Endothelial cell of umbilical vein (primary cell): Measurements from ENCODE around the gene HHIP. TPM values are rescaled to one million over a fixed set of nuclear protein-coding genes. Genes with fewer than 3 reads are reported as not detected.
A peak's percentile ranks its signal among the peaks of the same experiment; 100 is the strongest.

Source experiments
- BruUV-seq: library from RNA; stranded (reverse); fragments of 400-500 nt; replicated peaks from 2 replicates; lab custom pipeline; 2021; lab: Mats Ljungman, UMichigan
- CTCF ChIA-PET: fragments of 300-600, 350-600 bp; sonication (Branson Sonifier 250); formaldehyde crosslinking; loops from one replicate; lab custom pipeline; 2021; ENCODE audit warnings: antibody characterized with exemption, inconsistent platforms; lab: Charles Lee
- POLR2A ChIA-PET: fragments of 300-600, 350-600 bp; sonication (Branson Sonifier 250); formaldehyde crosslinking; loops from one replicate; lab custom pipeline; 2021; ENCODE audit warnings: antibody characterized with exemption, inconsistent platforms; lab: Charles Lee
- DNase-seq: peaks from one replicate; pipeline ENCODE4 v3.0.0-alpha.2; 2011; ENCODE audit warnings: low read depth, low spot score
- FAIRE-seq: peaks from 2 replicates; lab custom pipeline; 2011; peaks lifted over from hg19 to GRCh38; lab: Jason Lieb, UNC
- H2AFZ ChIP-seq: 2 replicates; pipeline ENCODE4 v1.6.0; 2012; ENCODE audit warnings: low read depth, low read length, control low read depth, inconsistent platforms
- H3K27ac ChIP-seq: 2 replicates; pipeline ENCODE4 v1.5.1; 2011; ENCODE audit warnings: low read depth, mild to moderate bottlenecking, control low read depth, low read length, moderate library complexity; ENCODE audit not compliant: insufficient read depth
- H3K27me3 ChIP-seq, 2 experiments: 2 replicates each; pipeline versions ENCODE4 v1.6.0 to v1.6.1; 2011; ENCODE audit warnings: low read length in 2 of 2, mixed read lengths in 1 of 2; ENCODE audit not compliant: control insufficient read depth in 2 of 2, insufficient read depth in 2 of 2
- H3K36me3 ChIP-seq, 2 experiments: 2 replicates in 1 of 2; 3 replicates in 1 of 2; pipeline ENCODE4 v1.5.1; 2011; ENCODE audit warnings: low read length in 2 of 2, mild to moderate bottlenecking in 1 of 2, moderate library complexity in 1 of 2; ENCODE audit not compliant: control insufficient read depth in 2 of 2, insufficient read depth in 2 of 2; ENCODE audit errors: extremely low read depth in 1 of 2
- H3K4me1 ChIP-seq: 3 replicates; pipeline ENCODE4 v1.5.1; 2011; ENCODE audit warnings: mild to moderate bottlenecking, low read length; ENCODE audit not compliant: control insufficient read depth, insufficient read depth; ENCODE audit errors: extremely low read depth
- H3K4me2 ChIP-seq: 2 replicates; pipeline ENCODE4 v1.6.1; 2011; ENCODE audit warnings: low read length, control low read depth, mixed read lengths; ENCODE audit not compliant: insufficient read depth
- H3K4me3 ChIP-seq, 3 experiments: fragments of 200-600 bp in 1 of 3; sonication (generic), shearing (Covaris generic) in 1 of 3; replicated peaks in 1 of 3; 2 replicates each; pipeline ENCODE4 v1.5.1; 2011 to 2016; ENCODE audit warnings: control low read depth in 3 of 3, low read length in 3 of 3, mild to moderate bottlenecking in 2 of 3, inconsistent platforms in 1 of 3, low read depth in 1 of 3, moderate library complexity in 1 of 3; ENCODE audit not compliant: insufficient read depth in 1 of 3
- H3K79me2 ChIP-seq: 2 replicates; pipeline ENCODE4 v1.6.0; 2012; ENCODE audit warnings: low read length, inconsistent platforms; ENCODE audit not compliant: control insufficient read depth, insufficient read depth
- H3K9ac ChIP-seq: replicated peaks from 2 replicates; pipeline ENCODE3; 2011; ENCODE audit warnings: low read length, control low read depth; ENCODE audit not compliant: insufficient read depth; ENCODE audit errors: extremely low read depth
- H3K9me1 ChIP-seq: replicated peaks from 3 replicates; pipeline ENCODE4 v1.6.0; 2011; ENCODE audit warnings: mild to moderate bottlenecking, low read length; ENCODE audit not compliant: control insufficient read depth, insufficient read depth; ENCODE audit errors: extremely low read depth
- H3K9me3 ChIP-seq: replicated peaks from 2 replicates; pipeline ENCODE4 v1.5.1; 2012; ENCODE audit warnings: low read length, inconsistent platforms; ENCODE audit not compliant: control insufficient read depth, insufficient read depth
- H4K20me1 ChIP-seq: replicated peaks from 2 replicates; pipeline ENCODE3; 2011; ENCODE audit warnings: mild to moderate bottlenecking, low read length; ENCODE audit not compliant: control insufficient read depth, insufficient read depth; ENCODE audit errors: extremely low read depth
- EZH2 ChIP-seq: IDR thresholded peaks from 2 replicates; pipeline ENCODE4 v1.6.1; 2012; ENCODE audit warnings: borderline replicate concordance, low read depth, mild to moderate bottlenecking, moderate library complexity, low read length, inconsistent platforms; ENCODE audit not compliant: severe bottlenecking
- FOS ChIP-seq: IDR thresholded peaks from 2 replicates; pipeline ENCODE4 v1.6.1; 2011; ENCODE audit warnings: mild to moderate bottlenecking, low read length, moderate library complexity, borderline replicate concordance; ENCODE audit not compliant: insufficient read depth
- GATA2 ChIP-seq: IDR thresholded peaks from 2 replicates; pipeline ENCODE4 v1.7.0; 2011; ENCODE audit warnings: low read depth, mild to moderate bottlenecking, moderate library complexity, mixed read lengths, low read length; ENCODE audit not compliant: insufficient read length, insufficient read depth
- JUN ChIP-seq: IDR thresholded peaks from 2 replicates; pipeline ENCODE4 v1.6.1; 2011; ENCODE audit warnings: borderline replicate concordance, low read depth; ENCODE audit not compliant: insufficient read length, insufficient read depth
- MAX ChIP-seq: IDR thresholded peaks from 2 replicates; pipeline ENCODE4 v1.6.1; 2011; ENCODE audit not compliant: insufficient read depth, insufficient read length
- POLR2A ChIP-seq: IDR thresholded peaks from 2 replicates; pipeline ENCODE4 v1.6.1; 2012; ENCODE audit warnings: low read depth, mild to moderate bottlenecking, control low read depth, low read length
- POLR2AphosphoS5 ChIP-seq: IDR thresholded peaks from 2 replicates; pipeline ENCODE4 v1.6.1; 2012; ENCODE audit warnings: low read depth, mild to moderate bottlenecking, control low read depth, low read length, moderate library complexity; ENCODE audit not compliant: insufficient read depth
- dilution Hi-C: fragments of 300-500 bp; cut with MboI; formaldehyde crosslinking; loops from one replicate; pipeline ENCODE4 v1.15.0; 2019; ENCODE audit warnings: low sequenced_read_pairs; ENCODE audit not compliant: extremely low pct_ligation_motif_present
- intact Hi-C: fragments of 100-400 bp; cut with micrococcal nuclease; formaldehyde crosslinking; loops from one replicate; pipeline ENCODE4 v1.10.0; 2022
- polyA plus RNA-seq, 4 experiments: library from polyadenylated mRNA; depleted of rRNA in 3 of 4; stranded (reverse) in 3 of 4; unstranded in 1 of 4; fragments of >200 nt; gene quantifications; 2 replicates each; pipeline versions ENCODE4 v1.2.1 to v1.2.3, GENCODE V29; 2011 to 2012; ENCODE audit warnings: missing spikeins in 1 of 4
- total RNA-seq: library from RNA; stranded (reverse); gene quantifications from 2 replicates; pipeline ENCODE4 v1.2.3, GENCODE V29; 2021
- TF ChIP-seq, protein P1 (sequence below), 2 donors: IDR thresholded peaks; 1 replicate in 1 of 2; 2 replicates in 1 of 2; pipeline ENCODE4 v1.5.1; 2011; ENCODE audit warnings: low read length in 2 of 2, mild to moderate bottlenecking in 2 of 2, moderate library complexity in 2 of 2, control low read depth in 1 of 2, inconsistent platforms in 1 of 2, low read depth in 1 of 2; ENCODE audit not compliant: insufficient read depth in 1 of 2; ENCODE audit errors: extremely low read depth in 1 of 2

Gene HHIP
- total and polyA plus RNA-seq, 2 donors (not counting 3 experiments of a cell fraction or from before 2014, with no cell fraction given): 239 to 971 TPM

GRCh38 chr4:144627663-144628076 lies 18.3 kb upstream of the HHIP start:
- intact Hi-C loops: loop anchor here (1.0 kb wide), 4 partner anchors 8 to 48 kb away; partner anchors contain the start of gene HHIP

More at GRCh38 chr4:144627663-144628076, 18.3 kb upstream of the HHIP start:
- Histone ChIP-seq H4K20me1 (no peaks in the 10 kb centered on the region), H3K9me3 (no peaks in the 10 kb centered on the region), H3K36me3 (no peaks in the 10 kb centered on the region), H3K79me2 (peaks cover 7% of the 10 kb centered on the region), H3K27ac (peak overlapping the region; percentile 99), H3K9ac (peak overlapping the region; percentile 57), H3K9me1 (no peaks in the 10 kb centered on the region), H2AFZ (no peak overlapping the region), H3K27me3 (no peaks in the 10 kb centered on the region), H3K4me2 (peak overlapping the region; percentile 59), H3K4me3 (no peak overlapping the region), H3K4me1 (peaks cover 36% of the 10 kb centered on the region)
- POLR2A ChIA-PET: interaction anchor here (0.8 to 1.7 kb wide), 7 partner anchors 15 to 71 kb away, joined by 3 to 12 read pairs (median 3); partner anchors contain the start of gene HHIP
- BruUV-seq: no TSS peak
- TF ChIP-seq, protein P1, sequence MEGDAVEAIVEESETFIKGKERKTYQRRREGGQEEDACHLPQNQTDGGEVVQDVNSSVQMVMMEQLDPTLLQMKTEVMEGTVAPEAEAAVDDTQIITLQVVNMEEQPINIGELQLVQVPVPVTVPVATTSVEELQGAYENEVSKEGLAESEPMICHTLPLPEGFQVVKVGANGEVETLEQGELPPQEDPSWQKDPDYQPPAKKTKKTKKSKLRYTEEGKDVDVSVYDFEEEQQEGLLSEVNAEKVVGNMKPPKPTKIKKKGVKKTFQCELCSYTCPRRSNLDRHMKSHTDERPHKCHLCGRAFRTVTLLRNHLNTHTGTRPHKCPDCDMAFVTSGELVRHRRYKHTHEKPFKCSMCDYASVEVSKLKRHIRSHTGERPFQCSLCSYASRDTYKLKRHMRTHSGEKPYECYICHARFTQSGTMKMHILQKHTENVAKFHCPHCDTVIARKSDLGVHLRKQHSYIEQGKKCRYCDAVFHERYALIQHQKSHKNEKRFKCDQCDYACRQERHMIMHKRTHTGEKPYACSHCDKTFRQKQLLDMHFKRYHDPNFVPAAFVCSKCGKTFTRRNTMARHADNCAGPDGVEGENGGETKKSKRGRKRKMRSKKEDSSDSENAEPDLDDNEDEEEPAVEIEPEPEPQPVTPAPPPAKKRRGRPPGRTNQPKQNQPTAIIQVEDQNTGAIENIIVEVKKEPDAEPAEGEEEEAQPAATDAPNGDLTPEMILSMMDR (IDR thresholded peaks at IDR 0.05; ENCODE audit: extremely low read depth in 1 of 2, insufficient read depth in 1 of 2, low read depth in 1 of 2, low read length in 2 of 2): no peak
- TF ChIP-seq MAX (no peak), POLR2A (peak; percentile 83), EZH2 (no peak), POLR2AphosphoS5 (peak; percentile 87), GATA2 (peak; percentile 92), FOS (peak; percentile 97), JUN (peak; percentile 97)
- CTCF ChIA-PET: interaction anchor here (0.8 to 2.1 kb wide), 13 partner anchors 9 to 434 kb away, joined by 3 to 9 read pairs (median 4); no protein-coding TSS in a partner anchor
- dilution Hi-C loops: no loop called here
- DNase-seq: peak; percentile 96
- FAIRE-seq: peak; percentile 87
